Cerebellar nuclear complex (tissue), 1 donor: ENCODE results near the gene PNO1.
"Not testable (repeated sequence)": the region's sequence is repeated elsewhere in the genome, so short reads cannot be mapped to it uniquely, and the experiment has no call there.

Experiments used
- DNase-seq, 2 experiments: peaks; one replicate each; lab custom pipeline; 2025; lab: John Stamatoyannopoulos, UW

PNO1 gene

GRCh38 chr2:68157002-68157401 is 686 bp upstream of the PNO1 start:
- DNase-seq, result no peak

DNA sequence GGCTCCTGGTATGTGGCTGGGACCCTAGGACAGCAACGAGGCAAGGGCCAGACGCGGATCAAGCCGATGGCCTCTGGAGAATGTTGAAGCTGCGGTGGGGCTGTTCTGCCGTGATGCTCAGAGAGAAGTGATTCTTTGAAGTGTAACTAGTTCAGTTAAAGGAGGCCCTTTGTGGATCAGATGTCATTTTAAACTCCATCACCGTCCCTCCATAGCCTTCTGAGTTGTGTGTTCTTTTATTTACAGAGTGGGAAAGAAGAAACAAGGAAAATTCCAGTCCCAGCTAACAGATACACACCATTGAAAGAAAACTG is 403 bp downstream of the PNO1 start:
- DNase-seq, result no peak

- DNase-seq, result no peak
Measured at GRCh38 chr2:68163641-68164040, 6.0 kb downstream of the PNO1 start.

DNA sequence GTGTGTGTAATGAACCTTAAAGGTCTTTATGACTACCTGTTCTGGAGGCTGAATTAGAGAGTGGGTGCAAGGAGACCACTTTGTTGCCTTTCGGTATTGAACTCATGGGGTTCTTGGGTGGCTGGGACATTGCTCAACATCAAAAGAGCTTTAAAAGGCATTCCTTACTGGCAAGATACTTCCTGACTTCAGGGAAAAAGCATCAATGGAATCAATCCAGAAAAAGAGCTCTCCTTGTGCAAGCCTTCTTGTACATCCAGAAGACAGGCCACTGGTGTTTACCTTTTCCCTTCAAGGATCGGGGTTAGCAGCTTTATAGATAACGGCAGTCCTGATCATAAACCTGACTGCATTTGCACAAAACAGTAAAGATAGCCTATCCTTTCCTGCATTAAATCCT is 9.5 kb downstream of the PNO1 start:
- DNase-seq, result no peak

- DNase-seq, result no peak
Measured at GRCh38 chr2:68169308-68169707, 11.6 kb downstream of the PNO1 start.

GRCh38 chr2:68171146-68171545 is 13.5 kb downstream of the PNO1 start:
- no peak for DNase-seq

GRCh38 chr2:68171684-68172083 is 14.0 kb downstream of the PNO1 start:
- no peak for DNase-seq

- DNase-seq, result no peak
Measured at GRCh38 chr2:68172521-68172920, 14.8 kb downstream of the PNO1 start.

- no peak for DNase-seq
Measured at GRCh38 chr2:68172990-68173700, 15.5 kb downstream of the PNO1 start.

DNA sequence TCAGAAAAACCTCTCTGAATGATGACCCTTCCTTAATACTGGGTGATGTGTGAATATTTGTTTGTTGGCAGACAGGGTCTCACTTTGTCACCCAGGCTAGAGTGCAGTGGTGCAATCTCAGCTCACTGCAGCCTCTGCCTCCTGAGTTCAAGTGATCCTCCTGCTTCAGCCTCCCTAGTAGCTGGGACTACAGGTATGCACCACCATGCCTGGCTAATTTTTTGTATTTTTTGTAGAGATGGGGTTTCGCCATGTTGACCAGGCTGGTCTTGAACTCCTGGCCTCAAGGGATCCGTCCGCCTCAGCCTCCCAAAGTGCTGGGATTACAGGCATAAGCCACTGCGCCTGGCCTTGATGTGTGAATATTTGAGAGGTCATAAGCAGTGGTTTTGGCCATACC is 17.5 kb downstream of the PNO1 start:
- not testable (repeated sequence) for DNase-seq

GRCh38 chr2:68176657-68177056 is 19.0 kb downstream of the PNO1 start:
- DNase-seq, result no peak

DNA sequence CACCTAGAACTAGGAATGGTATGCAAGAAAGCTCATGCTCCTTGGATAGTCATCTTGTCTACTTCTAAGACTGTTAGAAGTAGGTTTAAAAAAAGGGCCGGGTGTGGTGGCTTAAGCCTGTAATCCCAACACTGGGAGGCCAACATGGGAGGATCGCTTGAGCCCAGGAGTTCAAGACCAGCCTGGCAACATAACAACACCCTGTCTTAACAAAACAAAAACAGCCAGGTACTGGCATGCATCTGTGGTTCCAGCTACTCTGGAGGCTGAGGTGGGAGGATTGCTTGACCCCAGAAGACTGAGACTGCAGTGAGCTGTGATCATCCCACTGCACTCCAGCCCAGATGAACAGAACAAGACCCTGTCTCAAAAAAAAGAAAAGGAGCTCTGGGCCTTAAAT is 19.9 kb downstream of the PNO1 start:
- DNase-seq, result no peak

- no peak for DNase-seq
Measured at GRCh38 chr2:68178432-68178831, 20.7 kb downstream of the PNO1 start.

DNA sequence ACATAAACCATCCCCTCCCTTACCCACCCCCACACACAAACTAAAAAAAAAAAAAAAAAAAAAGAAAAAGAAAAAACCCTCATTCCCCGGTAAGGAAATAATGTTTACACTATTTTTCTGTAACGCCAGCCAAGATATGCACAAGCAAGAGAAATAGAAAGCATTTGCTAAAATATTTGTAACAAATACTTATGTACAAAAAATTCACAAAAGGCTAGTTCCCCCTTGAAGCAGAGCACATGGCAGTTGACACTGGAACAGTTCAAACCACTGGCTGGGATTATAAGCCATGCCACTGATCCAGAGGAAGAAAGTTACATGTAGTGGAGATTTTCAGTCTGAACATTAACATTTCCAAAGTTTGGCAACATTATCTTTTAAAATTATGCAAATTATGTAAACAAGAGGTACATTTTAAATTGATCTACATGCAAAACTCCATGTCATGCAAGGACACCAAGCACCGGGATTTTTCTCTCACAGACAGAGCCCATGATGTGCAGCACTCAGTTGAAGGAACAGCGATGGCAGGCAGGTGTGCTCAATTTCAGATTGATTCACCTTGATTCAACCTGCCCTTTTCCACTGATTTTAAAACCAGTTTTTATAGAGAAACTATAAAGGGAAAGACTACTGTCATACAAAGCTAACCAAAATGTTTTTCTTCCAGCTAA is 21.4 kb downstream of the PNO1 start:
- DNase-seq, result no peak

DNA sequence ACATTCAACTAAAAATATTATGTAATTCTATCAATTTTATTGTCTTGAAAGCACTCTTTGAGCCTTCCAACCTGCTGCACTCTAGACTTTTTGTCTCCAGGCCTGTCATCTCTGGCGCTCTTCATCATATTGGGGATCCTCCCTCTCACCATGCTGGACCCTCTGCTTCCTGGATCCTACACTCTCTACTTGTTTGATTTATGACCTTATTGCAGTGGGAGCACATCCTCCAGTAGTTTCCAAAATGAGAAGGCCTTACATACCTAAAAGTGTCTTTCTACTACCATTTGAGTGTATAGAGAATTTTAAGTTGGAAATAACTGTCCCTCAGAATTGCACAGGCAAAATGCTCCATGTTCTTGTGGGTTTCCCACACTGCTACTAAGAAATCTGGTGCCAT is 25.2 kb downstream of the PNO1 start:
- no peak for DNase-seq

DNA sequence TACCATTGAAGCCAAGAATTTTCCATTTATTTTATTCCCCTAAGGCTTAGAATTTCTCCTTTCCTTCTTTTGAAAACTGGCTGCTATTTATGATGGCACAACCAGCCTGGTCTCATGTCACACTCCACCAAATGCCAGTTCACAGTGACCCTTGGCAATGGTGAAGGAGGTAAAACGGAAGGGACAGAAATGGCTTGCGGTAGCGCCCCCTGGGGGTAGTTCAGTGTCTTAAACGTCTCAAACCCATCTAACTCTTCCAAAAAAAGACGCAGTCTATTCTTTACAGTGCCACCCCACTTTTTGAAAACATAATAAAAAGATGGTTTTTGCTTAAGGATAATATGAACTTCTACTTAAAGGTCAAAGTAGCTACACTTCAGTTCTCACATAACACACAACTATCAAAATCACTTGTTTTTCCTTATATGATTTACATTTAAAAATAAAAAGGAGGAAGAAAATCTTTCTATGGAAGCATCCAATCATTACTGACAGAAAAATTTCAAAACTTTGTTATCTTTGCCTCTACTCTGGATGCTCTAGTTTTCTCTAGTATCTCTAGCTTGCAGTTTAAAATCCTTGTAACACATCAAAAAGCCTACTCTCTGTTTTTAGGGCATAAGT is 28.0 kb downstream of the PNO1 start:
- no peak for DNase-seq

- DNase-seq, result no peak
Measured at GRCh38 chr2:68187329-68187728, 29.6 kb downstream of the PNO1 start.

DNA sequence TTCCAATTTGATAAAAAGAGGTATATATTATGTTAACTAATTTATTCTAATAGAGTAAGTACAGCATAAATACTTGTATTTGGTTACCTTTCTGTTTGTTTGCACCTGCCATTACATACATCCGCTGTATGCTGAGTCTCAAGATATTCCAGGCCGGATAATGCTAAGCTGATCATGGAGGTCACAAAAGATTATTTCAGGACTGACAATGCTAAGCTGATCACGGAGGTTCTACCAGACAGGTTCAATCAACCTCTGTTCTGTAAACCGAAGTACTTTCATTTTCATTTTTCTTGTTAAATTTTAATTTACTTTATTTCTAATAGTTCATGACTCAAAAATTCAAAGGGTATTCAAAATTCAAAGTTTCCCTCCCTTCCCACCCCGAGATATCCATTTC is 31.1 kb downstream of the PNO1 start:
- DNase-seq, result no peak

GRCh38 chr2:68189991-68190784 is 32.5 kb downstream of the PNO1 start:
- DNase-seq, result no peak

DNA sequence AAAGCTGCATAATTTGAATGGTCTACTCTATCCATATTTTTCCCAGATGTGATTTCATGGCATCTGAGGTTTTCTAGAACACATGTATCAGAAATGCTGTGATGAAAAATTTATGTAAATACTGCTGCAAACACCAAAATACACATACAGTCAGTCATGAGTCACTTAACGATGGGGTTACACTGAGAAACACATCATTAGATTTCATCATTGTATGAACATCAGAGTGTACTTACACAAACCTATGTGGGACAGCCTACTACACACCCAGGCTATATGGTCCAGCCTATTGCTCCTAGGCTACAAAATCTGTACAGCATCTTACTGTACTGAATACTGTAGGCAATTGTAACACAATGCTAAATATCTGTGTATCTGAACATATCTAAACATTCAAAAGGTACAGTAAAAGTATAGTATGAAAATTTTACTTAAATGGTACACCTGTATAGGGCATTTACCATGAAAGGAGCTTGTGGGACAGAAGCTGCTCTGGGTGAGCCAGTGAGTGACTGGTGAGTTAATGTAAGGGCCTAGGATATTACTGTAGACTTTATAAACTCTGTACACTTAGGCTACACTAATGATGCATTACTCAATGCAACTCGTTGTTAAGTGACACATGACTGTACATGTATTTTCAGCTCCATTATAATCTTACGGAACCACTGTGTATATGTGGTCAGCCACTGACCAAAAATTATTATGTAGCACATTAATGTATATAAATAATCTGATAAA is 33.5 kb downstream of the PNO1 start:
- no peak for DNase-seq

DNA sequence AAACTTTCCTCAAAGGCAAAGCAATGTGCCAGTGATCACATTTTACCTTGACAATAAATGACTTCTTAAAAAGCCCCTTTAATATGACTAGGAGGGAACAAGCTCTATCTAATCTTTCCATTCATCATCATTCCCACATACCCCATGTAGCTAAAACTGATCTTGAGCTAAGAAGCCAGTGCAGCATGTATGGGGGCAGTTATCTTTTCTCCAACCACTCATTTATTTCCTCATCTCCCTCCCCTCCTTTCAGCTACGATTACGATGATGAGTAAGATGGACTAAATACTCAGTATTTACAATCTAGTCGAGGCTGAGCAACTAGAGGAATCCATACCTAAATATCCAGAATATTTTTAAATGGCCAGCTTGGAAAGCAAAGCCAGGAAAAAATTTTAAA is 35.5 kb downstream of the PNO1 start:
- DNase-seq, result no peak

- no peak for DNase-seq
Measured at GRCh38 chr2:68193787-68194372, 36.2 kb downstream of the PNO1 start.
